Caco-2 (cell line): ENCODE results near the gene ACTL8. TPM values are rescaled to one million over a fixed set of nuclear protein-coding genes. Genes with fewer than 3 reads are reported as not detected.

Experiments
- BruUV-seq: library from RNA; stranded (reverse); fragments of 400-500 nt; replicated peaks from 2 replicates; lab custom pipeline; 2021; lab: Mats Ljungman, UMichigan
- CTCF ChIA-PET: fragments of 300-600 bp; sonication (Branson Sonifier 250); formaldehyde crosslinking; loops from one replicate; lab custom pipeline; 2022; ENCODE audit warnings: antibody characterized with exemption; lab: Charles Lee
- POLR2A ChIA-PET: fragments of 300-600 bp; sonication (Branson Sonifier 250); formaldehyde crosslinking; loops from one replicate; lab custom pipeline; 2022; ENCODE audit warnings: antibody characterized with exemption; lab: Charles Lee
- DNase-seq, 2 experiments: peaks; one replicate each; pipeline versions ENCODE4 v3.0.0 to v3.0.0-alpha.2; 2020 to 2022
- H3K27me3 ChIP-seq: replicated peaks from 2 replicates; pipeline ENCODE4 v1.6.0; 2011; ENCODE audit warnings: low read length; ENCODE audit not compliant: control insufficient read depth, insufficient read depth
- H3K36me3 ChIP-seq: 2 replicates; pipeline ENCODE4 v1.5.1; 2011; ENCODE audit warnings: low read length; ENCODE audit not compliant: control insufficient read depth, insufficient read depth
- H3K4me1 ChIP-seq: fragments of 250-450 bp; sonication (Bioruptor Pico); 2 replicates; pipeline ENCODE4 v1.5.1; 2020; ENCODE audit warnings: mild to moderate bottlenecking
- H3K4me3 ChIP-seq: 2 replicates; pipeline ENCODE4 v1.5.1; 2011; ENCODE audit warnings: low read depth, mild to moderate bottlenecking, control low read depth, low read length
- H3K9me3 ChIP-seq: fragments of 250-450 bp; sonication (Bioruptor Pico); 2 replicates; pipeline ENCODE4 v1.5.1; 2020; ENCODE audit warnings: mild to moderate bottlenecking, moderate library complexity
- H3K27ac Mint-ChIP-seq: one replicate; pipeline ENCODE4 v1.8.0; 2022; ENCODE audit warnings: mixed read lengths; ENCODE audit not compliant: unreplicated experiment
- H3K27me3 Mint-ChIP-seq: one replicate; pipeline ENCODE4 v1.8.0; 2022; ENCODE audit warnings: mixed read lengths; ENCODE audit not compliant: insufficient read depth, unreplicated experiment
- H3K36me3 Mint-ChIP-seq: one replicate; pipeline ENCODE4 v1.8.0; 2022; ENCODE audit warnings: mild to moderate bottlenecking, mixed read lengths; ENCODE audit not compliant: insufficient read depth, unreplicated experiment
- H3K4me1 Mint-ChIP-seq: one replicate; pipeline ENCODE4 v1.8.0; 2022; ENCODE audit warnings: low read depth, mixed read lengths; ENCODE audit not compliant: unreplicated experiment
- H3K4me3 Mint-ChIP-seq: one replicate; pipeline ENCODE4 v1.8.0; 2022; ENCODE audit warnings: mild to moderate bottlenecking, moderate library complexity, mixed read lengths; ENCODE audit not compliant: unreplicated experiment
- H3K9me3 Mint-ChIP-seq: one replicate; pipeline ENCODE4 v1.8.0; 2022; ENCODE audit warnings: mixed read lengths; ENCODE audit not compliant: unreplicated experiment
- CTCF ChIP-seq, 2 experiments: fragments of 200-600 bp in 1 of 2; IDR thresholded peaks; 1 replicate in 1 of 2; 2 replicates in 1 of 2; pipeline versions ENCODE4 v1.5.1 to v1.8.0; 2011 to 2022; ENCODE audit warnings: antibody characterized with exemption in 1 of 2, control low read depth in 1 of 2, inconsistent platforms in 1 of 2, low read depth in 1 of 2, low read length in 1 of 2, mild to moderate bottlenecking in 1 of 2, moderate library complexity in 1 of 2; ENCODE audit not compliant: insufficient read depth in 1 of 2, severe bottlenecking in 1 of 2, unreplicated experiment in 1 of 2
- intact Hi-C: fragments of 100-400 bp; cut with micrococcal nuclease; formaldehyde crosslinking; loops from one replicate; pipeline ENCODE4 v1.10.0; 2022; ENCODE audit not compliant: unreplicated experiment
- total RNA-seq: library from RNA; stranded (reverse); gene quantifications from 2 replicates; pipeline ENCODE4 v1.2.3, GENCODE V29; 2022

ACTL8 gene
- total RNA-seq, 1 experiment from 2014 or later = 79.3 TPM

- Mint-ChIP-seq H3K4me1 (no peaks in the 10 kb centered on the region), H3K27ac (no peak overlapping the region), H3K36me3 (no peaks in the 10 kb centered on the region), H3K4me3 (no peak overlapping the region), H3K27me3 (no peaks in the 10 kb centered on the region), H3K9me3 (no peaks in the 10 kb centered on the region)
- no peak for DNase-seq
- TF ChIP-seq CTCF (IDR thresholded peaks at IDR 0.05; ENCODE audit: insufficient read depth in 1 of 2, low read depth in 1 of 2, low read length in 1 of 2, severe bottlenecking in 1 of 2, unreplicated experiment in 1 of 2) = no peak
- no peak overlapping the region for H3K4me3 ChIP-seq
- ChIA-PET CTCF (no interaction called here), POLR2A (no interaction called here)
- no peaks in the 10 kb centered on the region for H3K4me1 ChIP-seq
- H3K9me3 ChIP-seq = no peaks in the 10 kb centered on the region
- BruUV-seq = no TSS peak
- H3K36me3 ChIP-seq = no peaks in the 10 kb centered on the region
- intact Hi-C loops = no loop called here
- H3K27me3 ChIP-seq = no peaks in the 10 kb centered on the region
Measured at GRCh38 chr1:17869815-17870214, 114.7 kb downstream of the ACTL8 start.

DNA sequence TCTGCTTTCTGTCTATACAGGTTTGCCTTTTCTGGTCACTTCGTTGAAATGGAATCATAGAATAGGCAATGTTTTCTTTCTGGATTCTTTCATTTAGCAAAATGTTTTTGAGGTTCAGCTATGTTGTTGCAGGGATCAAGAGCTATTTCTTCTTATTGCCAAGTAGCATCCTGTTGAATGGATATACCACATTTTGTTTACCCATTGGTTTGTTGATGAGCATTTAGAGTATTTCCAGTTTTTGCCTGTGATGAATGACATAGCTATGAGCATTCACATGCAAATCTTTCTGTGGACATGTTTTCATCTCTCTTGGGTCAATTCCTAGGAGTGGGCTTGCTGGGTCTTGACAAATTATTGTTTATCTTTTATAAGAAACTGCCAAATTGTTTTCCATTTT lies 115.5 kb downstream of the ACTL8 start:
- CTCF ChIA-PET = no interaction called here
- Mint-ChIP-seq H3K36me3 (no peaks in the 10 kb centered on the region), H3K4me1 (no peaks in the 10 kb centered on the region), H3K9me3 (no peaks in the 10 kb centered on the region), H3K4me3 (no peak overlapping the region), H3K27ac (no peak overlapping the region), H3K27me3 (no peaks in the 10 kb centered on the region)
- no peak for DNase-seq
- H3K36me3 ChIP-seq = no peaks in the 10 kb centered on the region
- no TSS peak for BruUV-seq
- H3K4me1 ChIP-seq = no peaks in the 10 kb centered on the region
- no peaks in the 10 kb centered on the region for H3K27me3 ChIP-seq
- H3K9me3 ChIP-seq = no peaks in the 10 kb centered on the region
- intact Hi-C loops = no loop called here
- TF ChIP-seq CTCF (IDR thresholded peaks at IDR 0.05; ENCODE audit: insufficient read depth in 1 of 2, low read depth in 1 of 2, low read length in 1 of 2, severe bottlenecking in 1 of 2, unreplicated experiment in 1 of 2) = no peak
- POLR2A ChIA-PET = no interaction called here
- no peak overlapping the region for H3K4me3 ChIP-seq

DNA sequence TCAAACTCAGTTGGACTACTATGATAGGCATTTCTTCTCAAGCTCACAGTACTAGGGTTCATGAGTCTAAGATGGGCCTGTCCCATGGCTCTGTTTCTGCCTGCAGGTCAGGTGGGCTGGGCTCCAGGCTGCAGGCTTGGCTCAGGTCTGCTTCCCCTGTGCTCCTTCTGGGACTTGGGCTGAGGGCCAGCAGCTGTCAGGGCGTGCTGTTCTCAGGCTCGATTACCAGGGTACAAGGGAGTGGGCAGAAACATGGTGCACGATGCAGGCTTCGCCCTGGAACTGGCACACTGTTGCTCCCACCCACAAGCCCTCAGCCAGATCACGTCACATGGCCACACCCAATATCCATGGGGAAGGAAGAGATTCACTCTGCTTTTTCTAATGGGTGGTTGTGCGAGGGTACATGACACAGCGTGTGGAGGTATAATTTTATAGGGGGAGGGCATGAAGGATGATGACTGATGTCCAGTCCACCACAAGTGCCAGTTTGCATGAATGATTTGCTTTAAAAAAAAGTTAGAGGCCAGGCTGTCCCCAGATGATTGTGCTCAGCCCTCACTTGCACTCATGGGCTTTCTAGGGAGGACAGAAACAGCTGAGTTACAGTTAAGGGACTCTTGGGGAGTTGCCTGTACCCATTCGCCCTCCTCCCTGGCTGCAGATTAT lies 118.0 kb downstream of the ACTL8 start:
- Mint-ChIP-seq H3K9me3 (no peaks in the 10 kb centered on the region), H3K4me3 (no peak overlapping the region), H3K36me3 (no peaks in the 10 kb centered on the region), H3K27me3 (no peaks in the 10 kb centered on the region), H3K27ac (no peak overlapping the region), H3K4me1 (no peaks in the 10 kb centered on the region)
- no peaks in the 10 kb centered on the region for H3K36me3 ChIP-seq
- DNase-seq = no peak
- intact Hi-C loops = no loop called here
- no peaks in the 10 kb centered on the region for H3K4me1 ChIP-seq
- TF ChIP-seq CTCF (IDR thresholded peaks at IDR 0.05; ENCODE audit: insufficient read depth in 1 of 2, low read depth in 1 of 2, low read length in 1 of 2, severe bottlenecking in 1 of 2, unreplicated experiment in 1 of 2) = no peak
- ChIA-PET CTCF (no interaction called here), POLR2A (no interaction called here)
- no peak overlapping the region for H3K4me3 ChIP-seq
- BruUV-seq = no TSS peak
- no peaks in the 10 kb centered on the region for H3K27me3 ChIP-seq
- no peaks in the 10 kb centered on the region for H3K9me3 ChIP-seq
